IMR-90 (cell line): ENCODE data around the gene NOS1AP.

Experiments used
- BHLHE40 ChIP-seq: fragments of 150-350 bp; IDR thresholded peaks from 2 replicates; pipeline ENCODE4 v1.6.1; 2016; ENCODE audit warnings: mild to moderate bottlenecking, low read depth, low read length
- CEBPB ChIP-seq: IDR thresholded peaks from 2 replicates; pipeline ENCODE4 v1.6.1; 2012; ENCODE audit warnings: low read depth, low read length, improper control_type of control experiment
- CHD1 ChIP-seq: IDR thresholded peaks from 2 replicates; pipeline ENCODE4 v1.6.1; 2012; ENCODE audit warnings: low read depth, low read length, improper control_type of control experiment
- CTCF ChIP-seq: conservative IDR thresholded peaks from 2 replicates; pipeline ENCODE4 v1.5.1; 2012; ENCODE audit warnings: mild to moderate bottlenecking, low read depth, low read length, improper control_type of control experiment
- FOS ChIP-seq: fragments of 150-350 bp; IDR thresholded peaks from 2 replicates; pipeline ENCODE4 v1.6.1; 2016; ENCODE audit warnings: low read depth, low read length
- MAZ ChIP-seq: IDR thresholded peaks from 2 replicates; pipeline ENCODE4 v1.6.1; 2012; ENCODE audit warnings: low read depth, mild to moderate bottlenecking, low read length, improper control_type of control experiment, moderate library complexity, borderline replicate concordance
- MXI1 ChIP-seq: IDR thresholded peaks from 2 replicates; pipeline ENCODE4 v1.6.1; 2012; ENCODE audit warnings: low read depth, mild to moderate bottlenecking, low read length, moderate library complexity, borderline replicate concordance
- NFE2L2 ChIP-seq: fragments of 150-350 bp; IDR thresholded peaks from 2 replicates; pipeline ENCODE4 v1.6.1; 2016; ENCODE audit warnings: low read depth, mild to moderate bottlenecking, low read length
- POLR2A ChIP-seq: IDR thresholded peaks from 2 replicates; pipeline ENCODE4 v1.6.1; 2012; ENCODE audit warnings: mild to moderate bottlenecking, low read depth, low read length
- RAD21 ChIP-seq: IDR thresholded peaks from 2 replicates; pipeline ENCODE4 v1.6.1; 2012; ENCODE audit warnings: low read length, improper control_type of control experiment
- RCOR1 ChIP-seq: IDR thresholded peaks from 2 replicates; pipeline ENCODE4 v1.6.1; 2012; ENCODE audit warnings: mild to moderate bottlenecking, low read length, improper control_type of control experiment; ENCODE audit not compliant: insufficient replicate concordance
- RFX5 ChIP-seq: IDR thresholded peaks from 2 replicates; pipeline ENCODE4 v1.8.0; 2012; ENCODE audit warnings: low read depth, mild to moderate bottlenecking, low read length, moderate library complexity
- SMC3 ChIP-seq: fragments of 150-350 bp; IDR thresholded peaks from 2 replicates; pipeline ENCODE4 v1.6.1; 2016; ENCODE audit warnings: low read depth, mild to moderate bottlenecking, antibody characterized with exemption, low read length, moderate library complexity
- USF2 ChIP-seq: fragments of 150-350 bp; IDR thresholded peaks from 2 replicates; pipeline ENCODE4 v1.6.1; 2017; ENCODE audit warnings: mild to moderate bottlenecking, antibody characterized with exemption, low read length, low read depth

DNA sequence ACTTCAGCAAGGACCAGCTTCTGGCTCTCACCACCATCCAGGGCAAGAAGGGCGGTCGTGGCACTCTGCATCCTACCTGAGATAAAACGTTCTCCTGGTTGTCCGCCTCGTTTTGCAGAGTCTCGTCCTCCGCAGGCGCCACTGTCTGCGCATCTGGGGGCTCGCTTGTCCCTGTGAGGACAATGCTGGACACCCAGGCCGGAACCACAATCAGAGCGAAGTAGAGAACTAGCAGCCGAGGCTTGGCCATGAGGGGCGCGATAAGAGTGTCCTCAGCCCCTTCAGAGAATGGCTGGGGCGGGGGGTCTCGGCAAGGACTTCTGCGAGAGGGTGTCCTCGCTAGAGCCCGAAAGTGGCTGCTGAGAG, 46.3 kb upstream of the NOS1AP start:
- TF ChIP-seq RCOR1 (no peak), CTCF (no peak), RAD21 (no peak), MAZ (no peak), CHD1 (no peak), USF2 (no peak), BHLHE40 (no peak), SMC3 (no peak), POLR2A (no peak), NFE2L2 (no peak), CEBPB (no peak), MXI1 (no peak), RFX5 (no peak), FOS (no peak)
